Astrocyte of the cerebellum (primary cell): ENCODE measurements around the gene ST3GAL2.

Experiments used
- DNase-seq: peaks from one replicate; pipeline ENCODE4 v3.0.0-alpha.2; 2011; ENCODE audit warnings: low read depth
- H3K4me3 ChIP-seq: 2 replicates; pipeline ENCODE4 v1.5.1; 2011; ENCODE audit warnings: mild to moderate bottlenecking, low read depth, low read length, moderate library complexity
- CTCF ChIP-seq: IDR thresholded peaks from 2 replicates; pipeline ENCODE4 v1.5.1; 2012; ENCODE audit warnings: low read length, low read depth, moderate library complexity, mild to moderate bottlenecking; ENCODE audit errors: missing control alignments
- in situ Hi-C: cut with HindIII; loops from 2 replicates; pipeline ENCODE4 v1.10.0; 2017; ENCODE audit warnings: low sequenced_read_pairs

ST3GAL2 gene

GRCh38 chr16:70442344-70442743 is 3.4 kb upstream of the ST3GAL2 start:
- TF ChIP-seq CTCF: no peak
- DNase-seq: no peak
- in situ Hi-C loops: no loop called here
- H3K4me3 ChIP-seq: no peak overlapping the region

DNA sequence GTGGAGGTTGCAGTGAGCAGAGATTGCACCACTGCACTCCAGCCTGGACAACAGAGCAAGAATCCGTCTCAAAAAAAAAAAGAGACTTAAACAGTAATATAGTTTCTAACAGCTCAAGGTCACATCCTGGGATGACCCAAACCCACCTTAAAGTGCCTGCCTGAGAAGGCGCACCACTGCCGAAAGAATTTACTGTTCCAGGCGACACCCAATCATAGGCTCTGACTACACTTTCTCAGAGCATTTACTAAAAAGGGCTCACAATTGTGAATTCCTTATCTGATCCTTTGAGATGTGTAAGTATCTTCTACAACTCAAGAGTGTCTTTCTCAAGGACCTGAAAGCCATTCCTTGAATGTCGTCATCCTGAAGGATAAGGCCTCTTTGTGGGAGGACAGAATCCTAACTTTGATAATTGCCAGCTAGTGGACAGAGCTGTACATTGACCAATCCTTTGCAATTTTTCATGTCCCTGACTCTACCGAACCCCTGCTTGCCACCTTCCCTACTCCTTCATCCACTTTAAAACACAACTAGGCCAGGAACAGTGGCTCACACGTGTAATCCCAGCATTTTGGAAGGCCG is 2.6 kb upstream of the ST3GAL2 start:
- TF ChIP-seq CTCF: no peak
- DNase-seq: no peak
- in situ Hi-C loops: no loop called here
- H3K4me3 ChIP-seq: no peak overlapping the region

- DNase-seq: no peak
- in situ Hi-C loops: no loop called here
- no peak overlapping the region for H3K4me3 ChIP-seq
- TF ChIP-seq CTCF: no peak
Observed at GRCh38 chr16:70440009-70440692, 1.3 kb upstream of the ST3GAL2 start.

- no peak for DNase-seq
- in situ Hi-C loops: loop anchor here (5.0 kb wide), 1 partner anchor 94 kb away; no protein-coding TSS in a partner anchor
- no peak for TF ChIP-seq CTCF
- peak overlapping the region; percentile 85 for H3K4me3 ChIP-seq
Observed at GRCh38 chr16:70438585-70438968, 323 bp downstream of the ST3GAL2 start.

GRCh38 chr16:70437582-70438557 is 1.0 kb downstream of the ST3GAL2 start:
- peak; percentile 32 for DNase-seq
- H3K4me3 ChIP-seq: peak overlapping the region; percentile 85
- in situ Hi-C loops: loop anchor here (5.0 kb wide), 1 partner anchor 94 kb away; no protein-coding TSS in a partner anchor
- no peak for TF ChIP-seq CTCF

GRCh38 chr16:70437017-70437581 is 1.8 kb downstream of the ST3GAL2 start:
- peak; percentile 63 for DNase-seq
- in situ Hi-C loops: loop anchor here (5.0 kb wide), 1 partner anchor 95 kb away; no protein-coding TSS in a partner anchor
- H3K4me3 ChIP-seq: peak overlapping the region; percentile 85
- TF ChIP-seq CTCF: no peak
